Measurements from ENCODE around the gene RUSC2. TPM values are rescaled to one million over a fixed set of nuclear protein-coding genes. Genes with fewer than 3 reads are reported as not detected.

Gene RUSC2
- total and polyA plus RNA-seq, 2 experiments from 2014 or later: 16.6 to 17.7 TPM

GRCh38 chr9:35517552-35518224 is 27.8 kb downstream of the RUSC2 start:
- H3K27ac ChIP-seq: peak overlapping the region; percentile 91
- H3K4me3 ChIP-seq: no peak overlapping the region
- H2AFZ ChIP-seq: no peak overlapping the region
- no peaks in the 10 kb centered on the region for H3K27me3 ChIP-seq
- H3K4me1 ChIP-seq (ENCODE audit: insufficient read depth): peaks cover 40% of the 10 kb centered on the region
- H3K79me2 ChIP-seq: peaks cover 55% of the 10 kb centered on the region
- H3K9me3 ChIP-seq (ENCODE audit: low read depth): no peaks in the 10 kb centered on the region
- 88% methylated on average over 3 of the region's 3 CpGs for WGBS (ENCODE audit: low lambda C conversion rate, missing lambda C conversion rate)
- no peaks in the 10 kb centered on the region for H3K9me2 ChIP-seq (replicated peaks; ENCODE audit: insufficient read depth)
- TF ChIP-seq EZH2phosphoT487 (IDR thresholded peaks at IDR 0.05; ENCODE audit: low read depth, severe bottlenecking, unreplicated experiment) (no peak), CTCF (IDR thresholded peaks at IDR 0.05; ENCODE audit: poor library complexity) (no peak), EZH2 (IDR thresholded peaks at IDR 0.05; ENCODE audit: borderline replicate concordance) (no peak)
- H3K36me3 ChIP-seq (replicated peaks; ENCODE audit: insufficient read depth, low read depth): no peaks in the 10 kb centered on the region
- H4K20me1 ChIP-seq (ENCODE audit: insufficient read depth, poor library complexity, severe bottlenecking): no peaks in the 10 kb centered on the region
- no peak for DNase-seq (ENCODE audit: low spot score)
- peak overlapping the region; percentile 36 for H3K4me2 ChIP-seq

- Histone ChIP-seq H3K9me3 (ENCODE audit: low read depth) (no peaks in the 10 kb centered on the region), H3K4me1 (ENCODE audit: insufficient read depth) (peaks cover 40% of the 10 kb centered on the region), H3K27ac (peak overlapping the region; percentile 91), H3K4me3 (no peak overlapping the region), H3K9me2 (replicated peaks; ENCODE audit: insufficient read depth) (no peaks in the 10 kb centered on the region), H3K36me3 (replicated peaks; ENCODE audit: insufficient read depth, low read depth) (no peaks in the 10 kb centered on the region), H2AFZ (no peak overlapping the region), H3K4me2 (peak overlapping the region; percentile 36), H4K20me1 (ENCODE audit: insufficient read depth, poor library complexity, severe bottlenecking) (no peaks in the 10 kb centered on the region), H3K79me2 (peaks cover 55% of the 10 kb centered on the region), H3K27me3 (no peaks in the 10 kb centered on the region)
- 24% methylated on average over 4 of the region's 4 CpGs for WGBS (ENCODE audit: low lambda C conversion rate, missing lambda C conversion rate)
- no peak for TF ChIP-seq CTCF (IDR thresholded peaks at IDR 0.05; ENCODE audit: poor library complexity)
- TF ChIP-seq EZH2 (IDR thresholded peaks at IDR 0.05; ENCODE audit: borderline replicate concordance): no peak
- no peak for TF ChIP-seq EZH2phosphoT487 (IDR thresholded peaks at IDR 0.05; ENCODE audit: low read depth, severe bottlenecking, unreplicated experiment)
- DNase-seq (ENCODE audit: low spot score): peak; percentile 81
These were observed 28.4 kb downstream of the RUSC2 start for GRCh38 chr9:35518225-35518821.

DNA sequence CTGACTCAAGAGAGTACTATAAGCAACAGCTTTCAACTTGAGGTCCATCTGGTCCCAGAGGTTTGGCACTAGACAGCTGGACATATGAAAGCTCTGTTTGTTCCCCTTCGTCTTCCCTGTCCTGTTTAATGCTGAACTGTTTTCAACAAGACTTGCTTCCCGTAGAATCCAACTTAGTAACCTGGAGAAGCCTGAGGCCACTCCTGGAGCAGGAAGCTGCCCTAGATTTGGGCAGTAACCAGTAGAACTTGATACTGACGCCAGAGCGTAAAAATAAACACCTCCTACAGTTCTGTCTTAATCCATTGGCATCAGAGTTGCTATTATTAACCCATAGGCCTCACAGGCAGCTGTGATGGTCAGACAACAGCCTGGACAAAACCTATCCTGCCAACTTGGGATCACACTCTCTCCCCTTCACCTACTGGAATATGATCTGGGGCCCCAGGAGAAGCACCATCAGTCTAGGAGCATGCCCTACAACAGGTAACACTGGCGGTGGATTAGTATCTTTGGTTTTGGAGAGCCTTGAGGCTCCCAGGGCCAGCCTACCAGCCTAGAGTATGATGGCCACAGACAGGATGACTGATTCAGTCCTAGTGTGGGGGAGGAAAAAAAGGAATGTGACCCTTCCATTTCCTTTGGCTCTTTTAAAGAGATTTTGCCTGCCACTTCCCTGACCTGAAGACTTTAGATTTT is 29.2 kb downstream of the RUSC2 start:
- Histone ChIP-seq H3K4me2 (peak overlapping the region; percentile 13), H3K9me2 (replicated peaks; ENCODE audit: insufficient read depth) (no peaks in the 10 kb centered on the region), H3K79me2 (peaks cover 48% of the 10 kb centered on the region), H3K27ac (peak overlapping the region; percentile 91), H2AFZ (no peak overlapping the region), H3K4me1 (ENCODE audit: insufficient read depth) (peaks cover 40% of the 10 kb centered on the region), H3K27me3 (no peaks in the 10 kb centered on the region), H3K36me3 (replicated peaks; ENCODE audit: insufficient read depth, low read depth) (no peaks in the 10 kb centered on the region), H3K9me3 (ENCODE audit: low read depth) (no peaks in the 10 kb centered on the region), H4K20me1 (ENCODE audit: insufficient read depth, poor library complexity, severe bottlenecking) (no peaks in the 10 kb centered on the region), H3K4me3 (no peak overlapping the region)
- TF ChIP-seq EZH2 (IDR thresholded peaks at IDR 0.05; ENCODE audit: borderline replicate concordance) (no peak), EZH2phosphoT487 (IDR thresholded peaks at IDR 0.05; ENCODE audit: low read depth, severe bottlenecking, unreplicated experiment) (no peak), CTCF (IDR thresholded peaks at IDR 0.05; ENCODE audit: poor library complexity) (no peak)
- DNase-seq (ENCODE audit: low spot score): no peak
- WGBS (ENCODE audit: low lambda C conversion rate, missing lambda C conversion rate): 73% methylated on average over 5 of the region's 5 CpGs

Data from hepatocyte (in vitro differentiated cells).